Placental epithelial cell (primary cell): ENCODE data around the gene TMEM87A. TPM values are rescaled to one million over a fixed set of nuclear protein-coding genes. Genes with fewer than 3 reads are reported as not detected.
A peak's percentile ranks its signal among the peaks of the same experiment; 100 is the strongest.

Experiments used
- small RNA-seq: library from RNA; depleted of rRNA; stranded (forward); fragments of <200 nt; gene quantifications from one replicate; pipeline ENCODE3, GENCODE V24; 2012
- total RNA-seq: library from RNA; depleted of rRNA; stranded (reverse); fragments of >200 nt; gene quantifications from 2 replicates; pipeline ENCODE4 v1.2.3, GENCODE V29; 2012

TMEM87A gene
- total RNA-seq = 70.3 and 91.9 TPM in 2 replicates

GRCh38 chr15:42272939-42273899 is at the start of gene TMEM87A, which contains the start of gene GANC:
Gene TMEM87A (minus strand): TSS chr15:42273433. CDS start chr15:42273398, 35 bp downstream.
Gene GANC (plus strand): TSS chr15:42273201. CDS start chr15:42274482, 1,281 bp downstream.

GRCh38 chr15:42207674-42208579 is 65.3 kb downstream of the TMEM87A start, which contains the start of gene VPS39:
Gene VPS39 (minus strand): TSS chr15:42208304. CDS start chr15:42208153, 151 bp downstream.

Small RNAs within 50 kb of the gene (small RNA-seq; reads per million reads assigned to genes)
- gene MIR627 = 5.2 reads per million, percentile 92 among the genes with 10 or more reads in this experiment

Other genes starting within 250 kb of the TMEM87A start
- gene PLA2G4D, start 178.9 kb downstream of the TMEM87A start, total RNA-seq = not detected in 2 replicates
- gene PLA2G4F, start 116.8 kb downstream of the TMEM87A start, total RNA-seq = 0.79 and 2.5 TPM in 2 replicates
- 56.5 and 69.9 TPM in 2 replicates for gene VPS39, start 65.1 kb downstream of the TMEM87A start, total RNA-seq
- 29.5 and 31.4 TPM in 2 replicates for gene GANC, start 232 bp downstream of the TMEM87A start, total RNA-seq
- gene CAPN3, start 86.1 kb upstream of the TMEM87A start, total RNA-seq = 2.0 and 5.1 TPM in 2 replicates
- gene ZNF106, start 217.7 kb upstream of the TMEM87A start, total RNA-seq = 37.2 and 38.1 TPM in 2 replicates
- 68.6 and 109 TPM in 2 replicates for gene SNAP23, start 222.2 kb upstream of the TMEM87A start, total RNA-seq